HepG2 (cell line): ENCODE results near the gene HRH3. TPM values are rescaled to one million over a fixed set of nuclear protein-coding genes. Genes with fewer than 3 reads are reported as not detected.

ENCODE experiments used
- HNF4G ChIP-seq, 2 experiments: sonication (generic) in 1 of 2; formaldehyde crosslinking in 1 of 2; IDR thresholded peaks; 2 replicates each; pipeline versions ENCODE4 v1.4.0 to v1.6.1; 2011 to 2020; ENCODE audit warnings: borderline replicate concordance in 2 of 2, low read depth in 2 of 2, mild to moderate bottlenecking in 2 of 2, low read length in 1 of 2, missing genetic modification reagents in 1 of 2, moderate library complexity in 1 of 2
- SALL2 ChIP-seq: sonication (generic); formaldehyde crosslinking; IDR thresholded peaks from 2 replicates; pipeline ENCODE4 v1.8.1; 2023; ENCODE audit warnings: mild to moderate bottlenecking, missing genetic modification reagents, inconsistent platforms
- ZFP1 ChIP-seq: IDR thresholded peaks from 2 replicates; pipeline ENCODE4 v1.6.1; 2016
- ZNF253 ChIP-seq: sonication (generic); formaldehyde crosslinking; IDR thresholded peaks from 2 replicates; pipeline ENCODE4 v1.8.0; 2022; ENCODE audit warnings: mild to moderate bottlenecking, missing genetic modification reagents, borderline replicate concordance
- ZNF558 ChIP-seq: sonication (generic); formaldehyde crosslinking; IDR thresholded peaks from 2 replicates; pipeline ENCODE4 v1.9.0; 2022; ENCODE audit warnings: mild to moderate bottlenecking, missing genetic modification reagents, borderline replicate concordance
- ZNF839 ChIP-seq: sonication (generic); formaldehyde crosslinking; IDR thresholded peaks from 2 replicates; pipeline ENCODE4 v1.4.0; 2020; ENCODE audit warnings: missing genetic modification reagents, mild to moderate bottlenecking, borderline replicate concordance
- polyA plus RNA-seq, 8 experiments: library from polyadenylated mRNA; depleted of rRNA in 3 of 8; stranded (reverse) in 7 of 8; unstranded in 1 of 8; fragments of >200 nt; fragmentation: Illumina TruSeq in 4 of 8; extraction: Trizol in 4 of 8; gene quantifications; 2 replicates each; pipeline versions ENCODE4 v1.2.1 to v1.2.3, GENCODE V29; 2011 to 2016; ENCODE audit warnings: low read depth in 4 of 8, missing spikeins in 1 of 8, mixed read lengths in 1 of 8; ENCODE audit not compliant: insufficient read depth in 1 of 8
- total RNA-seq, 5 experiments: library from RNA; depleted of rRNA; stranded (reverse); fragments of >200 nt; fragmentation: Illumina TruSeq; extraction: Trizol; gene quantifications; 2 replicates each; pipeline ENCODE4 v1.2.3, GENCODE V29; 2016; ENCODE audit warnings: low read depth in 1 of 5
- TF ChIP-seq, protein P1 (sequence below): sonication (generic); formaldehyde crosslinking; IDR thresholded peaks from 2 replicates; pipeline ENCODE4 v1.5.1; 2020; ENCODE audit warnings: mild to moderate bottlenecking, missing genetic modification reagents, moderate library complexity
- TF ChIP-seq, protein P2 (sequence below): sonication (generic); formaldehyde crosslinking; IDR thresholded peaks from 2 replicates; pipeline ENCODE4 v1.8.0; 2022; ENCODE audit warnings: mild to moderate bottlenecking, missing genetic modification reagents; ENCODE audit not compliant: insufficient replicate concordance
- TF ChIP-seq, protein P3 (sequence below): sonication (generic); formaldehyde crosslinking; IDR thresholded peaks from 2 replicates; pipeline ENCODE4 v1.8.1; 2022; ENCODE audit warnings: low read depth, mild to moderate bottlenecking, missing genetic modification reagents
- TF ChIP-seq, protein P4 (sequence below): sonication (generic); formaldehyde crosslinking; IDR thresholded peaks from 2 replicates; pipeline ENCODE4 v1.5.0; 2020; ENCODE audit warnings: mild to moderate bottlenecking, missing genetic modification reagents, borderline replicate concordance
- TF ChIP-seq, protein P5 (sequence below): IDR thresholded peaks from 2 replicates; pipeline ENCODE4 v1.6.1; 2018; ENCODE audit warnings: missing genetic modification reagents, mild to moderate bottlenecking, missing compliant biosample characterization

Gene HRH3
- total and polyA plus RNA-seq, 2 of the 13 experiments (the other 11 are each of a cell fraction or from before 2014, with no cell fraction given), result 0.18 TPM; not detected in 1

DNA sequence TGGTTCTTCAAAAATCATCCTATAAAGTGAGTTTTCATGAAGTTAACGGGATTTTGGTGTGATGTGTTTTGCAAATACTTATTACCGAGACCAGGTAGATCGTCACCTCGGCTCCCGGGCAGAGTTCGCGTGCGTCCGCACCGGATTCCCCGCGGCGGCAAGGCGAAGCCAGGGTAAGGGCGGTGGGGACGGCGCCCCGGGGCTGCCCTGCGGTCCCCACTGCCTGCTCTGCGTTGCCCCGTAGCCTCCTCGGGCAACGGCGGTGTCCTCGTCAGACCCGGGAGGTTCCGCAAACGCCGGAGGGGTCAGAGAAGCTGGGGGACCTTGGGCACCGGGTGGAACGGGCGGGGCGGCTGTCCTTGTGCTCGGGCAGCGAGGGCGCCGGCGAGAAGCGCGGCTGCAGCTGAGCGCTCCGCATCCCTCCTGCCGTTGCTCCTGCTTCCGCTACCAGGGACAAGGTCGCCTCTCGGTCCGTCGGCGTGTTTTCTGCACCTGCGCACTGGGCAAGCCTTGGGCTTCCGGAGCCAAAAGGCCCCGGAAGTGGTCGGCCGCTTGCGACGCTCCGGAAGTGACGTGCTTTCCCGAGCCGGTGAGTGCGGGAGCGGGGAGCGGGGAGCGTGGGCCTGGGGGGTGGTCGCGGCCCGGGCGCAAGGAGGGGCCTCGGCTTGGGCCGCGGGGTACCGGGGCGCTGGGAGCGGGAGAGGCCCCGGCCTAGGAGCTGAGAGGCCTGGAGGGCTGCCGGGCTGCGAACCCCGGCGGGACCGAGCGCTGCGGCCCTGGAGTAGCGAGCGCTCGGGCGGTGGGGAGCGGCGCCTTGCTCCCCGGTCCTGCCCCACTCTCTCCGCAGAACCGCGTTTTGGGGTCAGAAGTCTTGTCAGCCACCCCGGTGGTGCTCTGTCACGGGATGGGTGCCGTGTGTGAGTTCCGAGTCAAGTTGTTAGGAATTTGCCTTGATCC is 37.3 kb downstream of the HRH3 start, which contains the start of gene MTG2 (continued):
- TF ChIP-seq ZNF839 (peak; percentile 94), ZFP1 (CRISPR knock-in tag) (peak; percentile 92; the same call in 1 of the 2 replicates), ZNF253 (CRISPR knock-in tag) (peak; percentile 90; the same call in 1 of the 2 replicates), SALL2 (peak; percentile 99; the same call in 1 of the 2 replicates), ZNF558 (peak; percentile 98), HNF4G (IDR thresholded peaks at IDR 0.05; ENCODE audit: borderline replicate concordance, low read depth, low read length) (peak; percentile 53; the same call in 1 of the 2 replicates), HNF4G (CRISPR knock-in tag; IDR thresholded peaks at IDR 0.05; ENCODE audit: borderline replicate concordance, low read depth) (peak; percentile 95)
- TF ChIP-seq, protein P1, sequence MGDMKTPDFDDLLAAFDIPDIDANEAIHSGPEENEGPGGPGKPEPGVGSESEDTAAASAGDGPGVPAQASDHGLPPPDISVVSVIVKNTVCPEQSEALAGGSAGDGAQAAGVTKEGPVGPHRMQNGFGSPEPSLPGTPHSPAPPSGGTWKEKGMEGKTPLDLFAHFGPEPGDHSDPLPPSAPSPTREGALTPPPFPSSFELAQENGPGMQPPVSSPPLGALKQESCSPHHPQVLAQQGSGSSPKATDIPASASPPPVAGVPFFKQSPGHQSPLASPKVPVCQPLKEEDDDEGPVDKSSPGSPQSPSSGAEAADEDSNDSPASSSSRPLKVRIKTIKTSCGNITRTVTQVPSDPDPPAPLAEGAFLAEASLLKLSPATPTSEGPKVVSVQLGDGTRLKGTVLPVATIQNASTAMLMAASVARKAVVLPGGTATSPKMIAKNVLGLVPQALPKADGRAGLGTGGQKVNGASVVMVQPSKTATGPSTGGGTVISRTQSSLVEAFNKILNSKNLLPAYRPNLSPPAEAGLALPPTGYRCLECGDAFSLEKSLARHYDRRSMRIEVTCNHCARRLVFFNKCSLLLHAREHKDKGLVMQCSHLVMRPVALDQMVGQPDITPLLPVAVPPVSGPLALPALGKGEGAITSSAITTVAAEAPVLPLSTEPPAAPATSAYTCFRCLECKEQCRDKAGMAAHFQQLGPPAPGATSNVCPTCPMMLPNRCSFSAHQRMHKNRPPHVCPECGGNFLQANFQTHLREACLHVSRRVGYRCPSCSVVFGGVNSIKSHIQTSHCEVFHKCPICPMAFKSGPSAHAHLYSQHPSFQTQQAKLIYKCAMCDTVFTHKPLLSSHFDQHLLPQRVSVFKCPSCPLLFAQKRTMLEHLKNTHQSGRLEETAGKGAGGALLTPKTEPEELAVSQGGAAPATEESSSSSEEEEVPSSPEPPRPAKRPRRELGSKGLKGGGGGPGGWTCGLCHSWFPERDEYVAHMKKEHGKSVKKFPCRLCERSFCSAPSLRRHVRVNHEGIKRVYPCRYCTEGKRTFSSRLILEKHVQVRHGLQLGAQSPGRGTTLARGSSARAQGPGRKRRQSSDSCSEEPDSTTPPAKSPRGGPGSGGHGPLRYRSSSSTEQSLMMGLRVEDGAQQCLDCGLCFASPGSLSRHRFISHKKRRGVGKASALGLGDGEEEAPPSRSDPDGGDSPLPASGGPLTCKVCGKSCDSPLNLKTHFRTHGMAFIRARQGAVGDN (CRISPR knock-in tag), result peak; percentile 99
- TF ChIP-seq, protein P2, sequence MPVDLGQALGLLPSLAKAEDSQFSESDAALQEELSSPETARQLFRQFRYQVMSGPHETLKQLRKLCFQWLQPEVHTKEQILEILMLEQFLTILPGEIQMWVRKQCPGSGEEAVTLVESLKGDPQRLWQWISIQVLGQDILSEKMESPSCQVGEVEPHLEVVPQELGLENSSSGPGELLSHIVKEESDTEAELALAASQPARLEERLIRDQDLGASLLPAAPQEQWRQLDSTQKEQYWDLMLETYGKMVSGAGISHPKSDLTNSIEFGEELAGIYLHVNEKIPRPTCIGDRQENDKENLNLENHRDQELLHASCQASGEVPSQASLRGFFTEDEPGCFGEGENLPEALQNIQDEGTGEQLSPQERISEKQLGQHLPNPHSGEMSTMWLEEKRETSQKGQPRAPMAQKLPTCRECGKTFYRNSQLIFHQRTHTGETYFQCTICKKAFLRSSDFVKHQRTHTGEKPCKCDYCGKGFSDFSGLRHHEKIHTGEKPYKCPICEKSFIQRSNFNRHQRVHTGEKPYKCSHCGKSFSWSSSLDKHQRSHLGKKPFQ (CRISPR knock-in tag), result peak; percentile 91
- TF ChIP-seq, protein P3, sequence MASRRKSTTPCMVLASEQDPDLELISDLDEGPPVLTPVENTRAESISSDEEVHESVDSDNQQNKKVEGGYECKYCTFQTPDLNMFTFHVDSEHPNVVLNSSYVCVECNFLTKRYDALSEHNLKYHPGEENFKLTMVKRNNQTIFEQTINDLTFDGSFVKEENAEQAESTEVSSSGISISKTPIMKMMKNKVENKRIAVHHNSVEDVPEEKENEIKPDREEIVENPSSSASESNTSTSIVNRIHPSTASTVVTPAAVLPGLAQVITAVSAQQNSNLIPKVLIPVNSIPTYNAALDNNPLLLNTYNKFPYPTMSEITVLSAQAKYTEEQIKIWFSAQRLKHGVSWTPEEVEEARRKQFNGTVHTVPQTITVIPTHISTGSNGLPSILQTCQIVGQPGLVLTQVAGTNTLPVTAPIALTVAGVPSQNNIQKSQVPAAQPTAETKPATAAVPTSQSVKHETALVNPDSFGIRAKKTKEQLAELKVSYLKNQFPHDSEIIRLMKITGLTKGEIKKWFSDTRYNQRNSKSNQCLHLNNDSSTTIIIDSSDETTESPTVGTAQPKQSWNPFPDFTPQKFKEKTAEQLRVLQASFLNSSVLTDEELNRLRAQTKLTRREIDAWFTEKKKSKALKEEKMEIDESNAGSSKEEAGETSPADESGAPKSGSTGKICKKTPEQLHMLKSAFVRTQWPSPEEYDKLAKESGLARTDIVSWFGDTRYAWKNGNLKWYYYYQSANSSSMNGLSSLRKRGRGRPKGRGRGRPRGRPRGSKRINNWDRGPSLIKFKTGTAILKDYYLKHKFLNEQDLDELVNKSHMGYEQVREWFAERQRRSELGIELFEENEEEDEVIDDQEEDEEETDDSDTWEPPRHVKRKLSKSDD (CRISPR knock-in tag), result peak; percentile 90; the same call in 1 of the 2 replicates
- TF ChIP-seq, protein P4, sequence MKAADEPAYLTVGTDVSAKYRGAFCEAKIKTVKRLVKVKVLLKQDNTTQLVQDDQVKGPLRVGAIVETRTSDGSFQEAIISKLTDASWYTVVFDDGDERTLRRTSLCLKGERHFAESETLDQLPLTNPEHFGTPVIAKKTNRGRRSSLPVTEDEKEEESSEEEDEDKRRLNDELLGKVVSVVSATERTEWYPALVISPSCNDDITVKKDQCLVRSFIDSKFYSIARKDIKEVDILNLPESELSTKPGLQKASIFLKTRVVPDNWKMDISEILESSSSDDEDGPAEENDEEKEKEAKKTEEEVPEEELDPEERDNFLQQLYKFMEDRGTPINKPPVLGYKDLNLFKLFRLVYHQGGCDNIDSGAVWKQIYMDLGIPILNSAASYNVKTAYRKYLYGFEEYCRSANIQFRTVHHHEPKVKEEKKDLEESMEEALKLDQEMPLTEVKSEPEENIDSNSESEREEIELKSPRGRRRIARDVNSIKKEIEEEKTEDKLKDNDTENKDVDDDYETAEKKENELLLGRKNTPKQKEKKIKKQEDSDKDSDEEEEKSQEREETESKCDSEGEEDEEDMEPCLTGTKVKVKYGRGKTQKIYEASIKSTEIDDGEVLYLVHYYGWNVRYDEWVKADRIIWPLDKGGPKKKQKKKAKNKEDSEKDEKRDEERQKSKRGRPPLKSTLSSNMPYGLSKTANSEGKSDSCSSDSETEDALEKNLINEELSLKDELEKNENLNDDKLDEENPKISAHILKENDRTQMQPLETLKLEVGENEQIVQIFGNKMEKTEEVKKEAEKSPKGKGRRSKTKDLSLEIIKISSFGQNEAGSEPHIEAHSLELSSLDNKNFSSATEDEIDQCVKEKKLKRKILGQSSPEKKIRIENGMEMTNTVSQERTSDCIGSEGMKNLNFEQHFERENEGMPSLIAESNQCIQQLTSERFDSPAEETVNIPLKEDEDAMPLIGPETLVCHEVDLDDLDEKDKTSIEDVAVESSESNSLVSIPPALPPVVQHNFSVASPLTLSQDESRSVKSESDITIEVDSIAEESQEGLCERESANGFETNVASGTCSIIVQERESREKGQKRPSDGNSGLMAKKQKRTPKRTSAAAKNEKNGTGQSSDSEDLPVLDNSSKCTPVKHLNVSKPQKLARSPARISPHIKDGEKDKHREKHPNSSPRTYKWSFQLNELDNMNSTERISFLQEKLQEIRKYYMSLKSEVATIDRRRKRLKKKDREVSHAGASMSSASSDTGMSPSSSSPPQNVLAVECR (CRISPR knock-in tag), result peak; percentile 100
- TF ChIP-seq, protein P5, sequence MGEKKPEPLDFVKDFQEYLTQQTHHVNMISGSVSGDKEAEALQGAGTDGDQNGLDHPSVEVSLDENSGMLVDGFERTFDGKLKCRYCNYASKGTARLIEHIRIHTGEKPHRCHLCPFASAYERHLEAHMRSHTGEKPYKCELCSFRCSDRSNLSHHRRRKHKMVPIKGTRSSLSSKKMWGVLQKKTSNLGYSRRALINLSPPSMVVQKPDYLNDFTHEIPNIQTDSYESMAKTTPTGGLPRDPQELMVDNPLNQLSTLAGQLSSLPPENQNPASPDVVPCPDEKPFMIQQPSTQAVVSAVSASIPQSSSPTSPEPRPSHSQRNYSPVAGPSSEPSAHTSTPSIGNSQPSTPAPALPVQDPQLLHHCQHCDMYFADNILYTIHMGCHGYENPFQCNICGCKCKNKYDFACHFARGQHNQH (CRISPR knock-in tag), result peak; percentile 97
